Testis (tissue), 3 donors: ENCODE data around the gene SCAF11. TPM values are rescaled to one million over a fixed set of nuclear protein-coding genes. Genes with fewer than 3 reads are reported as not detected.

ENCODE experiments used
- DNase-seq: peaks from one replicate; pipeline ENCODE4 v3.0.0-alpha.2; 2019
- H3K27ac ChIP-seq, 2 donors: fragments of 200-600 bp; sonication (generic); one replicate each; pipeline ENCODE4 v1.5.1; 2019
- H3K27me3 ChIP-seq: fragments of 200-600 bp; sonication (generic); one replicate; pipeline ENCODE4 v1.5.1; 2019
- H3K36me3 ChIP-seq: fragments of 200-600 bp; sonication (generic); one replicate; pipeline ENCODE4 v1.5.1; 2017; ENCODE audit warnings: low read depth; ENCODE audit errors: missing control alignments
- H3K4me1 ChIP-seq: fragments of 200-600 bp; sonication (generic); one replicate; pipeline ENCODE4 v1.5.1; 2019
- H3K4me3 ChIP-seq, 2 donors: fragments of 200-600 bp; sonication (generic); one replicate each; pipeline ENCODE4 v1.5.1; 2017 to 2019
- H3K9me3 ChIP-seq: fragments of 200-600 bp; sonication (generic); one replicate; pipeline ENCODE4 v1.5.1; 2017
- POLR2A ChIP-seq: fragments of 450-650 bp; IDR thresholded peaks from one replicate; pipeline ENCODE4 v1.6.1; 2017; ENCODE audit warnings: antibody characterized with exemption, mild to moderate bottlenecking, moderate library complexity
- WGBS, 2 donors: methylation state at CpG; one replicate each; pipeline ENCODE4 v1.1.5; 2018; 5-methylcytosine and 5-hydroxymethylcytosine counted together
- intact Hi-C: fragments of 100-400 bp; cut with DNase I; formaldehyde crosslinking; loops from one replicate; pipeline ENCODE4 v1.15.1; 2023; ENCODE audit warnings: low total_unique reads
- polyA plus RNA-seq: library from polyadenylated mRNA; stranded (reverse); fragments of 350-450 nt; fragmentation: Illumina TruSeq; extraction: RNeasy Lipid Tissue Mini Kit (QIAGEN cat#74804); gene quantifications from one replicate; pipeline ENCODE4 v1.2.3, GENCODE V29; 2014; ENCODE audit warnings: low read depth, low replicate concordance; ENCODE audit not compliant: insufficient read depth
- small RNA-seq, 2 donors: library from RNA; depleted of rRNA; stranded (forward); fragments of <200 nt; gene quantifications; one replicate each; pipeline ENCODE3, GENCODE V24; 2016
- total RNA-seq, 2 donors: library from RNA; depleted of rRNA; stranded (reverse); fragments of >200 nt; gene quantifications; one replicate each; pipeline ENCODE4 v1.2.3, GENCODE V29; 2016
- TF ChIP-seq, protein P1 (sequence below), 3 experiments: fragments of 450-650 bp in 2 of 3; fragments of 200-600 bp in 1 of 3; sonication (generic) in 1 of 3; IDR thresholded peaks; one replicate each; pipeline ENCODE4 v1.5.1; 2016 to 2019; ENCODE audit warnings: antibody characterized with exemption in 3 of 3, mild to moderate bottlenecking in 2 of 3, moderate library complexity in 1 of 3

Gene SCAF11
- total and polyA plus RNA-seq, 3 donors from 2014 or later, result 49.1 to 168 (median 168) TPM

DNA sequence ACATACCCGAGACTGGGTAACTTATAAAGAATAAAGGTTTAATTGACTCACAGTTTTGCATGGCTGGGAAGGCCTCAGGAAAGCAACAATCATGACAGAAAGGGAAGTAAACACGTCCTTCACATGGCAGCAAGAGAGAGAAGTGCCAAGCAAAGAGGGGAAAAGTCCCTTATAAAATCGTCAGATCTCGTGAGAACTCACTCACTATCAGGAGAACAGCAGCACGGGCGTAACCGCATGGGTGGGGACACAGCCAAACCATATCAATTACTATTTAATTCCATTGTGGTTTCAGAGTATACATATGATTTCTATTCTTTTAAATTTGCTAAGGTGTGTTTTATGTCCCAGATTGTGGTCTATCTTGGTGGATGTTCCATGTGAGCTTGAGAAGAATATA, 117.9 kb downstream of the SCAF11 start:
- no peaks in the 10 kb centered on the region for H3K36me3 ChIP-seq
- intact Hi-C loops, result no loop called here
- 93% methylated on average over 7 of the region's 7 CpGs for WGBS, 2 donors

More for the DNA sequence above, 117.9 kb downstream of the SCAF11 start:
- Histone ChIP-seq H3K9me3 (no peaks in the 10 kb centered on the region), H3K4me1 (no peaks in the 10 kb centered on the region), H3K4me3 (no peak overlapping the region), H3K27me3 (no peaks in the 10 kb centered on the region), H3K27ac (no peak overlapping the region)
- no peak for DNase-seq
- TF ChIP-seq, protein P1, sequence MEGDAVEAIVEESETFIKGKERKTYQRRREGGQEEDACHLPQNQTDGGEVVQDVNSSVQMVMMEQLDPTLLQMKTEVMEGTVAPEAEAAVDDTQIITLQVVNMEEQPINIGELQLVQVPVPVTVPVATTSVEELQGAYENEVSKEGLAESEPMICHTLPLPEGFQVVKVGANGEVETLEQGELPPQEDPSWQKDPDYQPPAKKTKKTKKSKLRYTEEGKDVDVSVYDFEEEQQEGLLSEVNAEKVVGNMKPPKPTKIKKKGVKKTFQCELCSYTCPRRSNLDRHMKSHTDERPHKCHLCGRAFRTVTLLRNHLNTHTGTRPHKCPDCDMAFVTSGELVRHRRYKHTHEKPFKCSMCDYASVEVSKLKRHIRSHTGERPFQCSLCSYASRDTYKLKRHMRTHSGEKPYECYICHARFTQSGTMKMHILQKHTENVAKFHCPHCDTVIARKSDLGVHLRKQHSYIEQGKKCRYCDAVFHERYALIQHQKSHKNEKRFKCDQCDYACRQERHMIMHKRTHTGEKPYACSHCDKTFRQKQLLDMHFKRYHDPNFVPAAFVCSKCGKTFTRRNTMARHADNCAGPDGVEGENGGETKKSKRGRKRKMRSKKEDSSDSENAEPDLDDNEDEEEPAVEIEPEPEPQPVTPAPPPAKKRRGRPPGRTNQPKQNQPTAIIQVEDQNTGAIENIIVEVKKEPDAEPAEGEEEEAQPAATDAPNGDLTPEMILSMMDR (IDR thresholded peaks at IDR 0.05), result no peak
- TF ChIP-seq POLR2A, result no peak

Small RNA genes within 50 kb of the gene (small RNA-seq; reads per million reads assigned to genes)
- 0 to 0.28 reads per million in 2 donors for gene RN7SL246P
